HCT116 (cell line): ENCODE measurements around the gene TRAF3IP1. TPM values are rescaled to one million over a fixed set of nuclear protein-coding genes. Genes with fewer than 3 reads are reported as not detected.
A peak's percentile ranks its signal among the peaks of the same experiment; 100 is the strongest.
"Not testable (repeated sequence)": the region's sequence is repeated elsewhere in the genome, so short reads cannot be mapped to it uniquely, and the experiment has no call there.

Source experiments
- ATAC-seq: fragments of 200-7000 bp; cut with Tn5 transposase; 2 replicates; pipeline ENCODE4 v1.9.1; 2020; ENCODE audit warnings: mild to moderate bottlenecking, moderate library complexity
- BruUV-seq: library from RNA; stranded (reverse); fragments of 400-500 nt; replicated peaks from 2 replicates; lab custom pipeline; 2021; lab: Mats Ljungman, UMichigan
- CTCF ChIA-PET: fragments of 300-600 bp; sonication (Branson Sonifier 250); formaldehyde crosslinking; loops from one replicate; lab custom pipeline; 2021; ENCODE audit warnings: antibody characterized with exemption; lab: Charles Lee
- POLR2A ChIA-PET: fragments of 300-600, 350-600 bp; sonication (Branson Sonifier 250); formaldehyde crosslinking; loops from one replicate; lab custom pipeline; 2021; ENCODE audit warnings: antibody characterized with exemption; lab: Charles Lee
- RAD21 ChIA-PET, 2 experiments: fragments of 300-600 bp; sonication (Branson Sonifier 250); formaldehyde crosslinking; loops; one replicate each; lab custom pipeline; 2023; ENCODE audit warnings: low total read pairs in 2 of 2; ENCODE audit not compliant: uncharacterized antibody in 2 of 2, unreplicated experiment in 2 of 2, low non-redundant PET in 1 of 2; lab: Charles Lee
- DNase-seq: peaks from one replicate; pipeline ENCODE4 v3.0.0-alpha.2; 2010; ENCODE audit warnings: low read depth, low spot score
- H2AFZ ChIP-seq: fragments of 200-600 bp; shearing (Covaris generic), sonication (generic); 2 replicates; pipeline ENCODE4 v1.6.1; 2017; ENCODE audit warnings: low read depth, mixed run types, mixed read lengths, antibody characterized with exemption, low read length; ENCODE audit not compliant: poor library complexity, severe bottlenecking
- H3K27ac ChIP-seq: 2 replicates; pipeline ENCODE4 v1.5.1; 2012; ENCODE audit warnings: low read depth, low read length
- H3K27me3 ChIP-seq: fragments of 200-600 bp; sonication (generic); 2 replicates; pipeline ENCODE4 v1.6.1; 2016; ENCODE audit warnings: mixed run types, low read length, mixed read lengths; ENCODE audit not compliant: insufficient read depth
- H3K36me3 ChIP-seq, 2 experiments: fragments of 200-500 bp in 1 of 2; fragments of 200-600 bp in 1 of 2; sonication (Bioruptor generic) in 1 of 2; sonication (generic) in 1 of 2; 2 replicates each; pipeline versions ENCODE4 v1.5.1 to v1.6.1; 2014 to 2016; ENCODE audit warnings: low read length in 2 of 2, inconsistent platforms in 1 of 2, mixed read lengths in 1 of 2, mixed run types in 1 of 2; ENCODE audit not compliant: insufficient read depth in 2 of 2, control insufficient read depth in 1 of 2
- H3K4me1 ChIP-seq, 2 experiments: fragments of 200-600 bp in 1 of 2; sonication (generic) in 1 of 2; 2 replicates each; pipeline versions ENCODE4 v1.5.1 to v1.6.1; 2012 to 2017; ENCODE audit warnings: low read length in 2 of 2, inconsistent platforms in 1 of 2, mild to moderate bottlenecking in 1 of 2, mixed read lengths in 1 of 2, mixed run types in 1 of 2, moderate library complexity in 1 of 2; ENCODE audit not compliant: insufficient read depth in 2 of 2, control insufficient read depth in 1 of 2
- H3K4me2 ChIP-seq: fragments of 200-600 bp; sonication (generic); 2 replicates; pipeline ENCODE4 v1.6.1; 2017; ENCODE audit warnings: mixed run types, low read length, mixed read lengths
- H3K4me3 ChIP-seq, 2 experiments: fragments of 200-600 bp in 1 of 2; sonication (generic) in 1 of 2; replicated peaks in 1 of 2; 2 replicates each; pipeline ENCODE4 v1.5.1; 2011 to 2016; ENCODE audit warnings: low read length in 2 of 2, control low read depth in 1 of 2, low read depth in 1 of 2, mild to moderate bottlenecking in 1 of 2, mixed read lengths in 1 of 2, mixed run types in 1 of 2
- H3K79me2 ChIP-seq: fragments of 200-600 bp; sonication (generic); 2 replicates; pipeline ENCODE4 v1.6.1; 2017; ENCODE audit warnings: mild to moderate bottlenecking, mixed run types, low read length, moderate library complexity, mixed read lengths; ENCODE audit not compliant: insufficient read depth
- H3K9ac ChIP-seq: fragments of 200-600 bp; sonication (generic); 2 replicates; pipeline ENCODE4 v1.6.1; 2016; ENCODE audit warnings: low read length, mixed read lengths
- H3K9me2 ChIP-seq: fragments of 200-600 bp; sonication (generic), shearing (Covaris generic); 2 replicates; pipeline ENCODE4 v1.6.1; 2017; ENCODE audit warnings: mixed run types, mild to moderate bottlenecking, moderate library complexity; ENCODE audit not compliant: insufficient read depth
- H3K9me3 ChIP-seq, 2 experiments: fragments of 200-500 bp in 1 of 2; fragments of 200-600 bp in 1 of 2; sonication (Bioruptor generic) in 1 of 2; sonication (generic) in 1 of 2; 2 replicates each; pipeline ENCODE4 v1.6.1; 2014 to 2017; ENCODE audit warnings: low read length in 2 of 2, mixed read lengths in 2 of 2, inconsistent platforms in 1 of 2, low read depth in 1 of 2, mild to moderate bottlenecking in 1 of 2, mixed run types in 1 of 2, moderate library complexity in 1 of 2; ENCODE audit not compliant: control insufficient read depth in 1 of 2, insufficient read depth in 1 of 2
- H4K20me1 ChIP-seq: fragments of 200-600 bp; sonication (generic), shearing (Covaris generic); 2 replicates; pipeline ENCODE4 v1.6.1; 2017; ENCODE audit warnings: mixed run types, mild to moderate bottlenecking, moderate library complexity; ENCODE audit not compliant: insufficient read depth
- CBX3 ChIP-seq: IDR thresholded peaks from 2 replicates; pipeline ENCODE4 v1.6.1; 2012; ENCODE audit warnings: low read depth
- CTCF ChIP-seq, 3 experiments: fragments of 200-600 bp in 1 of 3; sonication (generic) in 1 of 3; IDR thresholded peaks in 2 of 3; conservative IDR thresholded peaks in 1 of 3; 2 replicates each; pipeline ENCODE4 v1.5.1; 2012 to 2017; ENCODE audit warnings: low read depth in 2 of 3, low read length in 2 of 3, antibody characterized with exemption in 1 of 3, borderline replicate concordance in 1 of 3, control low read depth in 1 of 3, mild to moderate bottlenecking in 1 of 3, mixed read lengths in 1 of 3, mixed run types in 1 of 3, moderate library complexity in 1 of 3; ENCODE audit not compliant: insufficient read depth in 1 of 3
- EZH2 ChIP-seq: fragments of 200-600 bp; sonication (generic); IDR thresholded peaks from 2 replicates; pipeline ENCODE4 v1.6.1; 2017; ENCODE audit warnings: antibody characterized with exemption, mixed run types
- RAD21 ChIP-seq: IDR thresholded peaks from 2 replicates; pipeline ENCODE4 v1.6.1; 2012; ENCODE audit warnings: low read depth, mild to moderate bottlenecking
- intact Hi-C: fragments of 100-400 bp; cut with micrococcal nuclease; formaldehyde crosslinking; loops from 2 replicates; pipeline ENCODE4 v1.10.0; 2022
- total RNA-seq: library from RNA; stranded (reverse); gene quantifications from one replicate; pipeline ENCODE4 v1.2.1, GENCODE V29; 2021; ENCODE audit not compliant: unreplicated experiment

Gene TRAF3IP1
- total RNA-seq, 1 experiment from 2014 or later: 19.4 TPM

GRCh38 chr2:238308177-238308576 lies 12.1 kb upstream of the TRAF3IP1 start:
- no peak for TF ChIP-seq CBX3
- peak; percentile 37 to 53 (median 42); a peak in 4 of 6 replicates for TF ChIP-seq CTCF (IDR thresholded peaks at IDR 0.05 in 2 of 3, conservative IDR thresholded peaks at IDR 0.05 in 1 of 3; ENCODE audit: borderline replicate concordance in 1 of 3, insufficient read depth in 1 of 3, low read depth in 2 of 3, low read length in 2 of 3)
- peak; percentile 52 for TF ChIP-seq RAD21
- TF ChIP-seq EZH2: no peak
- TF ChIP-seq, all 23 proteins: peak for 2
- H3K27ac ChIP-seq: no peak overlapping the region

GRCh38 chr2:238310721-238311120 lies 9.6 kb upstream of the TRAF3IP1 start:
- DNase-seq, H3K27me3 ChIP-seq, H3K9me2 ChIP-seq, H3K79me2 ChIP-seq, H3K9me3 ChIP-seq, H3K27ac ChIP-seq, H3K4me1 ChIP-seq, ATAC-seq, H3K36me3 ChIP-seq, H3K4me3 ChIP-seq, RAD21 ChIA-PET, BruUV-seq, H4K20me1 ChIP-seq, POLR2A ChIA-PET, H2AFZ ChIP-seq, H3K9ac ChIP-seq, H3K4me2 ChIP-seq, intact Hi-C loops: not testable (repeated sequence)
- CTCF ChIA-PET: interaction anchor here (0.7 kb wide), 1 partner anchor 29 kb away, joined by 3 read pairs; no protein-coding TSS in a partner anchor

More at GRCh38 chr2:238308177-238308576, 12.1 kb upstream of the TRAF3IP1 start:
- Histone ChIP-seq H3K4me3 (no peak overlapping the region), H3K9ac (no peak overlapping the region), H3K9me3 (no peaks in the 10 kb centered on the region), H3K4me2 (no peak overlapping the region), H3K79me2 (no peaks in the 10 kb centered on the region), H3K4me1 (no peaks in the 10 kb centered on the region; a peak in 1 of 4 replicates), H3K27me3 (no peaks in the 10 kb centered on the region), H4K20me1 (no peaks in the 10 kb centered on the region), H3K9me2 (no peaks in the 10 kb centered on the region), H3K36me3 (no peaks in the 10 kb centered on the region), H2AFZ (no peak overlapping the region)
- intact Hi-C loops: no loop called here
- DNase-seq (no peak), ATAC-seq (peak; percentile 46; the same call in 1 of the 2 replicates)
- CTCF ChIA-PET: no interaction called here
- no TSS peak for BruUV-seq
- RAD21 ChIA-PET: no interaction called here
- POLR2A ChIA-PET: no interaction called here
